GM18873 (cell line): ENCODE measurements around the gene ADGRF1.

Source experiments
- ATAC-seq: cut with Tn5 transposase; IDR thresholded peaks from one replicate; pipeline ENCODE4 v1.9.1; 2021; ENCODE audit warnings: mild to moderate bottlenecking, moderate library complexity, moderate number of reproducible peaks; ENCODE audit not compliant: unreplicated experiment, low FRiP score

ADGRF1 gene

DNA sequence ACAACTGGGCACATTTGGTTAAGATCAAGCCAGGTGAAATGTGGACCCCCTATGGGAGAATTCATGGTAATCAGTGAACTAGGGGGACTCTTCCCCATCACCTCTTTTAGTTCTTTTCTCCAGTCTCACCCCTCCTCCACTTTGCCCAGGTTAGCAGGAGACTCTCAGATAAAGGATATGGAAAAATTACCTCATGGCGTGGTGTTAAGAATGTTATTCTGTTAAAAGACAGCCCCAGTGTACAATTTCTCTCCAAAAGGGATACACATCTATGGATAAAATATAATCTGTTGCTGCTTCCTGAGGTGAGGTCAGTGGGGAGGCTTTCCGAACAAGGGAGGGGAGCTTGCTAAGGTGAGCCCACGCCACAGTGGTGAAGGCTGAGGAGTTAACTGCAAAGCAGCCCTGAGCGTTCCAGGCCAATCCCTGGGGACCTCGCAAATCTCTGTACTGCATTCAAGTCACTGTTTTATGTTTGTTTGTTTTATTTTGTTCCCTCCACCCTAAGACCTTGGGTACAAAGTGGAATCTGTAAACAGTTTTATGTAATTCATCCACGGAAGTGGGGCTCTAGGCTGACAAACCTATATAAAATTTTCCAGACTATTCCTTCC lies 52.0 kb downstream of the ADGRF1 start:
- ATAC-seq, result no peak

DNA sequence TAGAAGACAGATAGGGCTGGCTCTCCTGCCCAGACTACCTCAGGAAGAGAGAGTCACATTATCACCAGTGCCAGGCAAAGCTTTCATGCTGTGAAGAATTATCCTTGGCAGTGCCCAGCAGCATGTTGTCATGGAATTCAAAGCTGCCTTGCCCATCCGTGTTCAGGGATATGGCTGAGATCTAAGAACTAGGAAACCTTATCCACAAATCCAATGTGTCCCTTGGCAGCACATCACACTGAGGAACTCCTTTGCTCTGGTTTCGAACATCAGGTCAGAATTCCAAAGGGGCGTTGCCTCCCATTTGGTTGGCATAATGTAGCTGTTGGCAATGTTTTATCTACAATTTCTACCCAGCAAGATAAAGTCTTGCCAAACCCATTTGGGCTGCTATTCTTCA lies 52.7 kb downstream of the ADGRF1 start:
- ATAC-seq, result no peak

DNA sequence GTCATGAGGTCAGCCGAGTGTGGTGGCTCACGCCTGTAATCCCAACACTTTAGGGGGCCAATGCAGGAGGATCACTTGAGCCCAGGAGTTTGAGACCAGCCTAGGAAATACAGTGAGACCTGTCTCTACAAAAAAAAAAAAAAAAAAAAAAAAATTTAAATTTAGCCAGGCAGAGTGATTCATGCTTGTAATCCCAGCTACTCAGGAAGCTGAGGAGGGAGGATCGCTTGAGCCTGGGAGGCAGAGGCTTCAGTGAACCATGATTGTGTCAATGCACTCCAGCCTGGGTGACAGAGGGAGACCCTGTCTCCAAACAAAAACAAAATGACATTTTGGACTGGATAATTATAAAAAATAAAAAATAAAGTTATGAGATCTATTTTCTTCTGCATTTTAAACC lies 56.2 kb downstream of the ADGRF1 start:
- ATAC-seq, result no peak

DNA sequence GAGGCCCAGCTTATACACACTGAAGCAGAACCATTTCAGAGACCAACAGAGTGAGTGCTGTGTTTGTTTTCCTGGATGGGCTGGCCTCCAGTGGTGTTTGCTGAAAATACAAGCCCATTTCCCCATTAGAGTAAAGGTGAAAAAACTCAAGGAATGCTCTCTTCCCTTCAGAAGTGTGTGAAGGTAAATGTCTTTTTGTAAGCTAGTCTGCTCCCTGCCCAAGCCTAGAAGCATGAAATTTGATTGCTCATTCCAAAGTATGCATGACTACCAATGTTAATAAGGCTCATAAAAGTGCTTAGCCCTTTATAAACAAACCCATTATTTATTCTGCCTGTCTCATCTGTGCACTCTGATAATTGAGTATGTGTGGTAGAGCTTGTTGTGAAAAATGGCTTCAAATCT lies 59.1 kb downstream of the ADGRF1 start:
- ATAC-seq, result no peak

DNA sequence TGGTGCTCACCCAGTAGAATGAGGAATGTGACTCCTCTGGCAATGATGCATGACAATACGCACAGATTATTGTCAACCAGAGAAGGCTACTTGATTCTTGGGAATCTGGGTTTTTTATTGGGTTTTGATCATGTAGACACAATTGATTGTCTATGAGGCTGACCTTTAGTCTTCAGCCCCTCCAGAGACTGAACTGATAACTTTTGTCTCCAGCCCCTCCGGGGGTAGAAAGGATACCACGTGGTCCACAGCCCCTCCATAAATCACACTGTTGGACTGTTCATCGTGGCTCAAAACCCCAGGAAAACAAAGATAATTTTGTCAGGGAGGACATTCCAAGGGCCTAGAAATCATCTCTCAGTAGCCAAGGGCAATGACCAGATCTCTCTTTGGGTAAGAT lies 62.9 kb downstream of the ADGRF1 start:
- no peak for ATAC-seq

DNA sequence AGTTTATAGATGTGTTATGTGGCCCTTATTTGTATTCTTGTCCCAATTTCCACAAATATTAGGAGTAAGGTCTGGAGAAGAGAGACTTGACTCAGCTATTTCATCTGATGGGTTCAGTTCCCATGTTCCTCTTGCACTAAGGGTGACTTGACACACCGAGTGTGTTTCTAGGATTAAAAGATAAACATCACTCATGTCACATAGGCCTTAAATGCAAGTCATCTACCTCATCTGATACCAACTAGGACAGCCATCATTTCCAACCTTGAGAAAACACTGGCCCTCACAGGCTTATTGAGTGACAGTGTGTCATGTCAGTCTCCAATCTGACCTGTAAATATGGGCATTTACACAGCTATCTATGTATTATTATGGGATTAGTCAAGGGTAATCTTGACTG lies 67.3 kb downstream of the ADGRF1 start:
- no peak for ATAC-seq

DNA sequence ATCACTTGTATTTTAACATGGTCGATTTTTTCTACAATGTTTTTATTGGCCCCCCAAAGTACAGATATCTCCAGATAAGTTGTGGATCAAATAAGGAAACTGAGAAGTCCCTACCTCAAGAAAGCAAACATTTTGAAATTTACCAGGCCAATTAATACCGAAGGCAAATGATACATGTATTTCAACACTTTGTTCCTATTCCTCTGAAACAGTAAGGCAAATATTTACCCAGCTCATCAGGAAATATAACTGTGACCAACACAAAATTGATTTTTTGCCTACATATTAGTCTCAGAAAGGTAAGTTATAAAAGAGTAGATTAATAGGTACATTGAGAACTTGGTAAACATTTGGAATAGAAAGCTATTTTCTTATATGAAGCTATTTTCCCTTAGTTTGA lies 69.1 kb downstream of the ADGRF1 start:
- ATAC-seq, result no peak

DNA sequence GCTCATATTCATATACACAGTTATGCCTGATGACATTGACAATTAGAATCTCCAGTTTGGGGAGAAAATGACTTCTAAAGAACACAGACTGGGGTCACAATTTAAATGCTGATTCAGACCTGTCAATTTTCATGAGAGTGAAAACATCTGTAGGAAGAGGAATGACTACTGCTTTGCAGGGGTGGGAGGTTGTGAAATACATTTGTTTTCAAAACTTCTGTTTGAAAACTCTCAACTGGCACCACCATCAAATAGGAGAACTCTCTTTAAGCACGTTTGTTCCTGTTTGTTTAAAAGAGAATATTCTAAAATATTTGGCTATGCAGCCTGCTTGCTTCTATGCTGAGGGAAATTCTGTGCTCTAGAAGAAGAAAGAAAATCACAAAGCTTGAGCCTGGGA lies 69.6 kb downstream of the ADGRF1 start:
- no peak for ATAC-seq

DNA sequence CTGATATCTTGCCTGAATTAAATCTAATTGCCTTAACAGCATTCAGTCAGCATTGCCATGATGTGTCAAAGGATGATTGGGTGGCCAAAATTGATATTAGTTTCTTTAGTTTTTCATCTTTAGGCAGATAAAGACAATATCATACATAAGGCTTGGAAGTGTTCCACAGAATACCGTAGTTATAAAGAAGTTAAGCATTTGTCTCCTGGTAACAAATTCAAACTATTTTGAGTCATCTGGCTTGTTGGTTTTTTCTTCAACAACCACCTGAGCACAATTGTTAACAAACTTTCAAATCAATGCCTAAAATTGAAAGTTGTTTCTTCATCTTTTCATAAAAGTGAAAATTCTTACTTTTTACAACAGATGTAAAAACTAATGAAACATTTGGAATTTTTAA lies 72.9 kb downstream of the ADGRF1 start:
- ATAC-seq, result no peak

DNA sequence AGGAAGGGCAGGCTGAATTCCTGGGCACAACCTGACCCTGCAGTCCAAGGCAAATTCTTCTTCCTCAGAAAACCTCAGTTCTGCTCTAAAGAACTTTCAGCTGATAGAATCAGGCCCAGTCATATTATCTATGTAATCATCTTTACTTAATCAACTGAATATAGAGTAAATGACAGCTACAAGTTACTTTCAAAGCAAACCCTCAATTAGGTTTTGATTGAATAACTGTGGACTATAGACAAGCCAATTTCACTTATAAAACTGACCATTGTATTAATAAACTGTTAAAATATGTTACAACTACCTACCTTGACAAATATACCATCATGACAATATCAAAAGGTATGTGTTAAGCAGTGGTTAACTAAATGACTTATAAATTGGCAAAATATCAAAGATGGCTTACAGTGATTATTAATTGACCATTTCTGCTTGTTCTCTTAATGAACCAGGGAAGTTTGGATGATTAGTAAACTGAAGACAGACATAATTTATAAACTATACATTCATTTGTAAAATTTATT lies 74.2 kb downstream of the ADGRF1 start:
- no peak for ATAC-seq

DNA sequence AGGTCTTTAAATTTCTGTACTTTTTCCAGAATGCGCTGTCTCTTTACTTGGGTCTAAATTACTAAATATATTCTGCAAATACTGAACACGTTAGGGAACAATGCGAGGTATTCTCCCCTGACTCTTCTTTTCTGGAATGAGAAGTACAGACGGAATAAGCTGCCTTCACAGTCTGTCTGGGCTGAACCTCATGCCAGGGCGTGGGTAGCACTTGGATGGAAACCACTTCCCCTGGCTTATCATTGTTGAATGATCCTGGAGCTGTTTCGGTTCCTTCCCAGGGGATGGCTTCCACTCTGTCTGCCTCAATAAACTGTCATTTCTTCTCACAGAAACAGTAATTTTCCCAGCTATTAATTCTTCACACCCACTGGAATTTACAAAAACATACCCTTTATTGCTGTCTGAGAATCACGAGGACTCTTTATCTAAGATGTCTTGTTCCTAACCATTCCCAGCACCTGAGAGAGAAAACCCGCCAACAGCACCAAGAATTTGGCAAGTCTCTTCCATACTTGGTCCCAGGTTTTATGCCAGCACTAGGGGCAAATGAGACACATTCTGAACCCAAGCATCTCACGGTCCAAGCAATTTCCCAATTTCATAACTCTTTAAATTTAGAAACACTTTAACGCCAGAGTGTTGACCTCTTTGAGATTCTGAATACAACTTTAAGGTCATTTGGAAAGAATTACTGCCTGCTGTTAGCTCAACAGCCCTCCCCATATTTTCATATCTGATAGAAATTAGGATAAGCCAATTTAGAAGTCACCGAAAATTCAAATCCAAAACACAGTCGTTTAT lies 77.2 kb downstream of the ADGRF1 start:
- no peak for ATAC-seq

DNA sequence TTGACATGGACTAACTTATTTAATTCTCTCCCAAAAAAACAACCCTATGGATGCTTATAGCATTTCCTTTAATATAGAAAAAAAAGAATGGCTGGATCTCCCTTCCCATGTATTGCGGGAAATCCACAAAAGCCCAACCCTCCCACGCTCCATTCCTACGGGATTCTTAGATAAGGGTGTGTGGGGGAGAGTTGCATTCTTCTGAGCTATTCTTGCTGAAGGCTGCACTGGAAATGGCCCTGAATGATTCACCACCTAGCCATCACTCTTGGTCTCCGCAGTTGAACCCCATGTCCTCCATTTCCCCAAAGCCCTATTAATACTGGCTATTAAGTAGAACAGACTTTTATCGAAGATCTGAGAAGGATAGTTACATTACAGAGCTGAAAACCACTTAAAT lies 78.5 kb downstream of the ADGRF1 start:
- ATAC-seq, result no peak

DNA sequence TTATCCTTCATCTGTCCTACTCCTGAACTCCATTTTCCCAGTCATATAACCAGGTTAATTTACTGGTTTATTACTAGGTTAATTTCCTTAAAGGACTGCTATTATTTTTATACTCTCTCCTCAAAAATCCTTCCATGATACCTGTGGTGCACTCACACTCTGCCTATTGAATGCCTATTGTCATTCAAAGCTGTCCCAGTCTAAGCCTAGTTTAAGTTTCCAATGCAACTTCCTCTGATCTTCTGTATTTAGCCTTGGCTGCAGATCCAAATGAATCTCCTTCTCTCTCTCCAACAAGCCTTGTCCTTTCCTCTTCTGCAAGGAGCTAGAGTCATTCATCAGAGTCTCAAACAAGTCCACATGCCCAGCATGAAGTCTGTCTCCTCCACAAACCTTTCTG lies 79.1 kb downstream of the ADGRF1 start:
- no peak for ATAC-seq

DNA sequence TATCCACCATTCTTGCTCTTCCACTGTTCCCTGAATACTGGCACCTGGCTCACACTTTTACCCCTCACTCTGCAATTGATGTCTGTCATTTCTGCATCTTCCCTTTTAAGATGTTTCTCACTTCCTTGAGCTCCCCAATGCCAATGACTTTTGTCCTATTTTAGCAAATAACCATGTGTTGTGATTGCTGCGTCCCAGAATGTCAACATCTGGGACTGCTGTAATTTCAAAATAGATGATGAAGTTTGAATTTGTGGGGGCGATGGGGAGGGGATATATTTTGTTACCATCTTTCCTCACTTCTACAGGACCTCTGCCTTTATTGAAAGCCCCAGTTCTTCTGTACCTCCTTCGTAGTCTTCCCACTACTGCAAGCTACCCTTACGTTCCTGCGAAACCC lies 80.4 kb downstream of the ADGRF1 start:
- no peak for ATAC-seq

DNA sequence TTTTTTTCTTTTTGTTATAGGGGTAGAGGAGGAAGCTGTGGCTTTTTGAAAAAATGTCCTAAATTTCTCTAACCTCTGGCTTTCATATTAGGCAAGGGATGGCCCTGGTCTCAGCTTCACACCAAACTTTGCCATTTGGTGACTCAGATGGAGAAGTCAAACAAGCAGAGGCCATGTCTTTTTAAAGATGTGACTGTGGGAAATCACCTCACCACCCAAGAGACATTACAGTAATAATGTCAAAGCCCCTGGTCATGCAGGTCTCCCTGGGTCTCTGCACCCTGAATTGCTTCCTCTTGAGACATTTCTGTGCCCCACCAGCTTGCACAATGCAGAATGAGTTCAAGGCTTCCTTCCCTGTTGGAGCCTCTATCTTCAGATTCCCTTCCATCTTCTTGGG lies 80.9 kb downstream of the ADGRF1 start:
- ATAC-seq, result no peak

DNA sequence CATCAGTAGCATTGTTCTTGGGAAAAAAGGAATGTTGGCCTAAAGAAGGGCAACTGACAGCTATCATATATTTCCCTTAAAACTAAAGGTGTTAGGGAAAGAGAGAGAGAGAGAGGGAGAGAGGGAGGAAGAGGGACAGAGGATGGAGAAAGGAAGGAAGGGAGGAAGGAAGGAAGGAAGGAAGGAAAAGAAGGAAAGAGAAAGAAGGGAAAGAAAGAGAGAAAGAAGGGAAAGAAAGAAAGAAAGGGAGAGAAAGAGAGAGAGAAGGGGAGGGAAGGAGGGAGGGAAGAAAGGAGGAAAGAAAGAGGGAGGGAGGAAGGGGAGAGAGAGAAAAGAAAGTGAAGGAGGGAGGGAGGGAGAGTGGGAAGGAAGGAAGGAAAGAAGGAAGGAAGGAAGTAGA lies 82.7 kb downstream of the ADGRF1 start:
- no peak for ATAC-seq

DNA sequence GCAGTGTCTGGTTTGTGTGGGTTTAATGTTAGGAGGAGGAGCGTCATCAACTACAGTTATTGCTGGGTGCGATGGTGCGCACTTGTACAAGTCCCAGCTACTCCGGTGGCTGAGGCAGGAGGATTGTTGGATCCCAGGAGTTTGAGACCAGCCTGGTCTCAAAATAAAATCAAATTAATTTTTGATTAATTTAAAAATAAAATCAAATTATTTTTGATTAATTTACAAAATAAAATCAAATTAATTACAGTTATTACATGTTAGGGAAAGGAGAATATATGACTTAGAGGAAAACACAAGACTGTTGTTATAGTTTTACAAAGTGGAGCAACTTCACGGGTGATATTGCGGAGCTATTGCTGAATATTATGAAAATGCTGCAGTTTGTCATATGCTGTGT lies 85.7 kb downstream of the ADGRF1 start:
- ATAC-seq, result no peak

DNA sequence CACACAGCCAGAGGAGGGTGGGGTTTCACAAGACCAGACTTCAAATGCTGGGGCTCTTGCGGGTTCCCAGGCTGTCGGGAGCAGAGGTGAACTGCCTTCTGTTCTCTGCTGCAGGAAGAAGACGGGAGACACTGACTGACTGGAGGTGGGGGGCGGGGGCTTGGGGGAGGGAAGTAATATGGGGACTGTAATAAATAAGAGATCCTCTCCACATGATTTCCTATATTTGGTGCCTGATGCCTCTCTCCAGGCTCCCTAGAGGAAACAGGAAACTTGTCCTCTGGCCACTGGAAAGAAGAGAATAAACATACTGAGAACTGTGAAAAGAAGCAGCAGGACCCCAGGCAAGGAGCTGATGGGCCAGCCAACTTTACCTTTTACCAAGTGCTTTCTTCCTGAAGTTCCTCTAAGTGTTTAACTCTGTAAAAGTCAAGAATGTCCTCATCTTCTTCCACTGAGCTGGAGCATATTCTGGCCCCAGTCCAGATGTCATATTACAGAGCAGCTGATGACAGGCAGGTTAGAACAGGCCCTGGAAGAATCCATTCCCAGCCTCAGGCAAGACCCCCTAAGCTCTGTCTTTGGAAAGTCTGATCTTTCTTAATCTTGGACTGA lies 87.2 kb downstream of the ADGRF1 start:
- ATAC-seq, result no peak

DNA sequence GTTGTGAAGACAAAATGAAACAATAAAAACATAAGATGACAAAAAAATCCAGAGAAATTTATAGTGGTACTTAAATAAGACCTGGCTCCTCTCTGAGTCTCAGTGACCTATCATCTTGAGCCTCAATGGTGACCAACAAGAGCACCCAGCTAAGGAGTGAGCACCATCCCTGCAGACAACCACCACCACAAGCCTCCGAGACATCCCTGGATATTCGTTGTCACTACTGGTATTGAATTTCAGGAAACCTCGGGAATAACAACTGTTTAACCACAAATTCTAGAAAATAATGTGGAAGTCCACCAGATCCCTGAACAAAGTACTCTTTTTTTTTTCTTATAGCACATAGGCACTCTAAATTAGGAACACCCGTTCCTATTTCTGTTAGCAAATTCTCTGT lies 88.2 kb downstream of the ADGRF1 start:
- no peak for ATAC-seq

DNA sequence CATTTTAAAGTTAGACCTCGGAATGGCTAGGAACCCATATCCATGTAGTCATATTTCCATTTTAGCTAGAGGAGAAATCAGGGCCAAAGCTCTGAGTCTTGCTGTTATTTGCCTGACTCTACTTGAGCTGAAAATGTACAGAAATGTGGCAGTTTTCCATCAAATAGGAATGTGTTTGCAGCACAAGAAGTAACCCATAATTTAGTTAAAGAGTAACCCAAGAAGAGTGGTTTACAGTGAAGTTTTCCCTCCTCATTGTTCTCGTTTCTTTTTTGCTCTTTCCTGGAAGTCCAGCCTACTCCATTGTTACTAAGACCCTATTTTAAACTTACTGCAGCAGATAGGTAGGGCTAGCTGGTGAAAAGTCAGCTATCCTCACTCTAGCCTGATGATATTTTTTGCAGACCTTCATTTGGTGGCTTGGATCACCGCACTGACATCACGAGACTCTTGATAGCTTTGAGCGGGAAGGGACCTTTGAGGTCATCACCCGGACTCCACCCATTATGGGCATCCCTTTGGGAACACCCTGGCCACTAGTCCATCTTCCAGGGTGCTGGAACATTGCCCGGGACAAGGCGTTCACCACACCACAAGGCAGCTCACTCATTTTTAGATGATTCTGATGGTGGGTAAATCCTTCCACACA lies 92.4 kb downstream of the ADGRF1 start:
- ATAC-seq, result no peak

DNA sequence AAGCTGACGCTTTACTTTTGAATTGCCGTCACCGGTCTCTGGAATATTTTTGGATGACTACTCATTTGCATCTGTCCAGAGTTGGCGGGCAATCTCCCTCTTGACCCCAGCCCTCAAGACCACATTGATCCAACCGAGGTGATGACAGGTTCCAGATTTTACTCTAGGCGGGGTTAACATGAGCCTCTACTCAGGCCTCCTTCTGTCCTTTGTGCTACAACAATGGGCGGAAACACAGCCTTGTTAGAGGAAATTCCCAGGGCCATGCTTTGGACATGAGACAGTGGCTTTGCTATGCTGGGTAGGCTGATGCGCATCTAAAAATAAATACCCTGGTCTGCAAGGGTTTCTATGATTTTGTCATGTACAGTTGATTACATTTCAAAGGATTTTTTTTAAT lies 93.4 kb downstream of the ADGRF1 start:
- no peak for ATAC-seq
